WTC11 (cell line): ENCODE data around the gene MYOF. TPM values are rescaled to one million over a fixed set of nuclear protein-coding genes. Genes with fewer than 3 reads are reported as not detected.

Source experiments
- ATAC-seq: fragments of 200-7000 bp; cut with Tn5 transposase; 2 replicates; pipeline ENCODE4 v1.10.0; 2021; ENCODE audit warnings: mild to moderate bottlenecking, moderate library complexity
- CTCF ChIA-PET: fragments of 300-600 bp; sonication (Branson Sonifier 250); formaldehyde crosslinking; loops from one replicate; lab custom pipeline; 2021; ENCODE audit warnings: antibody characterized with exemption; lab: Charles Lee
- POLR2A ChIA-PET: fragments of 350-600 bp; sonication (Branson Sonifier 250); formaldehyde crosslinking; loops from one replicate; lab custom pipeline; 2021; ENCODE audit warnings: antibody characterized with exemption; lab: Charles Lee
- DNase-seq: peaks from one replicate; pipeline ENCODE4 v3.0.0; 2021; ENCODE audit warnings: low spot score
- H3K27ac Mint-ChIP-seq: 2 replicates; pipeline ENCODE4 v1.8.0; 2021; ENCODE audit warnings: mixed read lengths
- H3K27me3 Mint-ChIP-seq: 2 replicates; pipeline ENCODE4 v1.8.0; 2021; ENCODE audit warnings: low read depth, mild to moderate bottlenecking, moderate library complexity, mixed read lengths
- H3K36me3 Mint-ChIP-seq: 2 replicates; pipeline ENCODE4 v1.8.0; 2021; ENCODE audit warnings: mixed read lengths
- H3K4me1 Mint-ChIP-seq: 2 replicates; pipeline ENCODE4 v1.8.0; 2022; ENCODE audit warnings: mixed read lengths
- H3K4me3 Mint-ChIP-seq: 2 replicates; pipeline ENCODE4 v1.8.0; 2021; ENCODE audit warnings: mild to moderate bottlenecking, moderate library complexity, mixed read lengths
- H3K9me3 Mint-ChIP-seq: 2 replicates; pipeline ENCODE4 v1.8.0; 2021; ENCODE audit warnings: mixed read lengths
- ARID4B ChIP-seq: sonication (generic); formaldehyde crosslinking; IDR thresholded peaks from 2 replicates; pipeline ENCODE4 v1.8.0; 2023; ENCODE audit warnings: missing genetic modification reagents, mild to moderate bottlenecking, borderline replicate concordance
- ELF4 ChIP-seq: sonication (generic); formaldehyde crosslinking; IDR thresholded peaks from 2 replicates; pipeline ENCODE4 v1.8.1; 2022; ENCODE audit warnings: low read depth, mild to moderate bottlenecking, moderate library complexity, missing genetic modification reagents
- GABPB1 ChIP-seq: sonication (generic); formaldehyde crosslinking; IDR thresholded peaks from 2 replicates; pipeline ENCODE4 v1.8.1; 2023; ENCODE audit warnings: mild to moderate bottlenecking, missing genetic modification reagents
- HMGA2 ChIP-seq: fragments of 250-450 bp; sonication (Bioruptor Pico); IDR thresholded peaks from 2 replicates; pipeline ENCODE4 v1.4.0; 2021; ENCODE audit warnings: mild to moderate bottlenecking, moderate library complexity
- IRF1 ChIP-seq: sonication (generic); formaldehyde crosslinking; IDR thresholded peaks from 2 replicates; pipeline ENCODE4 v1.8.0; 2023; ENCODE audit warnings: missing genetic modification reagents
- JUN ChIP-seq: sonication (generic); formaldehyde crosslinking; IDR thresholded peaks from 2 replicates; pipeline ENCODE4 v1.8.0; 2023; ENCODE audit warnings: mild to moderate bottlenecking, missing genetic modification reagents
- MYBL2 ChIP-seq: sonication (generic); formaldehyde crosslinking; IDR thresholded peaks from 2 replicates; pipeline ENCODE4 v1.8.1; 2023; ENCODE audit warnings: mild to moderate bottlenecking, moderate library complexity, missing genetic modification reagents
- RORB ChIP-seq: fragments of 250-450 bp; sonication (Bioruptor Pico); IDR thresholded peaks from 2 replicates; pipeline ENCODE4 v1.9.0; 2021; ENCODE audit warnings: mild to moderate bottlenecking
- TP53 ChIP-seq: sonication (generic); formaldehyde crosslinking; IDR thresholded peaks from 2 replicates; pipeline ENCODE4 v1.8.1; 2023; ENCODE audit warnings: mild to moderate bottlenecking, missing genetic modification reagents
- USF1 ChIP-seq: sonication (generic); formaldehyde crosslinking; IDR thresholded peaks from 2 replicates; pipeline ENCODE4 v1.8.0; 2022; ENCODE audit warnings: mild to moderate bottlenecking, missing genetic modification reagents
- ZNF121 ChIP-seq: sonication (generic); formaldehyde crosslinking; IDR thresholded peaks from 2 replicates; pipeline ENCODE4 v1.8.0; 2023; ENCODE audit warnings: missing genetic modification reagents
- total RNA-seq: library from RNA; stranded (reverse); gene quantifications from 3 replicates; pipeline ENCODE4 v1.2.3, GENCODE V29; 2021
- TF ChIP-seq, protein P1 (sequence below): sonication (generic); formaldehyde crosslinking; IDR thresholded peaks from 2 replicates; pipeline ENCODE4 v1.8.0; 2022; ENCODE audit warnings: mild to moderate bottlenecking, missing genetic modification reagents
- TF ChIP-seq, protein P2 (sequence below): fragments of 250-450 bp; sonication (Bioruptor Pico); conservative IDR thresholded peaks from 2 replicates; pipeline ENCODE4 v1.9.0; 2021; ENCODE audit warnings: mild to moderate bottlenecking
- TF ChIP-seq, protein P3 (sequence below): sonication (generic); formaldehyde crosslinking; IDR thresholded peaks from 2 replicates; pipeline ENCODE4 v1.8.1; 2023; ENCODE audit warnings: mild to moderate bottlenecking, missing genetic modification reagents
- TF ChIP-seq, protein P4 (sequence below): sonication (generic); formaldehyde crosslinking; IDR thresholded peaks from 2 replicates; pipeline ENCODE4 v1.8.0; 2023; ENCODE audit warnings: mild to moderate bottlenecking, missing genetic modification reagents

Gene MYOF
- total RNA-seq, 1 experiment from 2014 or later: 1.8 TPM

DNA sequence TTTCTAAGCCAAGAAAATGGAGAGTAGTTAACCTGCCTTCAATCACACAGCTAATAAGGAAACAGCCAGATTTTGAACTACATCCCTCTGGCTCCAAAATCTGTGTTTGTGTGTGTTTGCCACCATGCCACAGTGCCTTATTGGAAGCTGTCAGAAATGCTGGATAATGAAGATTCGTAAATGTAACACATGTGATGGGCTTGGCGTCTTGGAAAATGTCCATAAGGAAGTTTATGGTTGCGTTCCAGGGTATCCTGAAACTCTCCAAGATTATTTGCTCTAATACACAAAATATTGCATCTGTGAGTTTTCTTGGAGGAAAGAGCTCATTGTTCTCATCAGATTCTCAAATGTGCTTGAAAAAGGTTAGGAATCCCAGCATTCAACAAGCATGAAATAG, 22.7 kb downstream of the MYOF start:
- no peaks in the 10 kb centered on the region for H3K36me3 Mint-ChIP-seq
- POLR2A ChIA-PET: no interaction called here

GRCh38 chr10:93458821-93459257, 23.3 kb downstream of the MYOF start:
- H3K4me3 Mint-ChIP-seq: no peak overlapping the region
- no peak for TF ChIP-seq ELF4 (CRISPR knock-in tag)
- TF ChIP-seq ARID4B (CRISPR knock-in tag): no peak
- TF ChIP-seq HMGA2 (CRISPR knock-in tag): no peak
- TF ChIP-seq TP53 (CRISPR knock-in tag): no peak
- TF ChIP-seq, protein P1, sequence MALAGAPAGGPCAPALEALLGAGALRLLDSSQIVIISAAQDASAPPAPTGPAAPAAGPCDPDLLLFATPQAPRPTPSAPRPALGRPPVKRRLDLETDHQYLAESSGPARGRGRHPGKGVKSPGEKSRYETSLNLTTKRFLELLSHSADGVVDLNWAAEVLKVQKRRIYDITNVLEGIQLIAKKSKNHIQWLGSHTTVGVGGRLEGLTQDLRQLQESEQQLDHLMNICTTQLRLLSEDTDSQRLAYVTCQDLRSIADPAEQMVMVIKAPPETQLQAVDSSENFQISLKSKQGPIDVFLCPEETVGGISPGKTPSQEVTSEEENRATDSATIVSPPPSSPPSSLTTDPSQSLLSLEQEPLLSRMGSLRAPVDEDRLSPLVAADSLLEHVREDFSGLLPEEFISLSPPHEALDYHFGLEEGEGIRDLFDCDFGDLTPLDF (CRISPR knock-in tag): no peak
- TF ChIP-seq ZNF121: no peak
- no peak for TF ChIP-seq GABPB1 (CRISPR knock-in tag)
- no peak for TF ChIP-seq RORB (CRISPR knock-in tag)
- TF ChIP-seq USF1 (CRISPR knock-in tag): no peak
- TF ChIP-seq MYBL2: no peak
- no peak for TF ChIP-seq IRF1

More for the DNA sequence above, 22.7 kb downstream of the MYOF start:
- CTCF ChIA-PET: interaction anchor here (0.5 to 2.0 kb wide), 2 partner anchors 23 to 26 kb away, joined by 3 to 12 read pairs; partner anchors contain the start of gene MYOF
- Mint-ChIP-seq H3K27me3 (no peaks in the 10 kb centered on the region), H3K27ac (no peak overlapping the region), H3K4me3 (no peak overlapping the region), H3K9me3 (peaks cover 6% of the 10 kb centered on the region; the same call in 1 of the 2 replicates), H3K4me1 (peaks cover 12% of the 10 kb centered on the region)
- ATAC-seq (no peak), DNase-seq (no peak)
- TF ChIP-seq JUN (CRISPR knock-in tag): no peak
- TF ChIP-seq, protein P2, sequence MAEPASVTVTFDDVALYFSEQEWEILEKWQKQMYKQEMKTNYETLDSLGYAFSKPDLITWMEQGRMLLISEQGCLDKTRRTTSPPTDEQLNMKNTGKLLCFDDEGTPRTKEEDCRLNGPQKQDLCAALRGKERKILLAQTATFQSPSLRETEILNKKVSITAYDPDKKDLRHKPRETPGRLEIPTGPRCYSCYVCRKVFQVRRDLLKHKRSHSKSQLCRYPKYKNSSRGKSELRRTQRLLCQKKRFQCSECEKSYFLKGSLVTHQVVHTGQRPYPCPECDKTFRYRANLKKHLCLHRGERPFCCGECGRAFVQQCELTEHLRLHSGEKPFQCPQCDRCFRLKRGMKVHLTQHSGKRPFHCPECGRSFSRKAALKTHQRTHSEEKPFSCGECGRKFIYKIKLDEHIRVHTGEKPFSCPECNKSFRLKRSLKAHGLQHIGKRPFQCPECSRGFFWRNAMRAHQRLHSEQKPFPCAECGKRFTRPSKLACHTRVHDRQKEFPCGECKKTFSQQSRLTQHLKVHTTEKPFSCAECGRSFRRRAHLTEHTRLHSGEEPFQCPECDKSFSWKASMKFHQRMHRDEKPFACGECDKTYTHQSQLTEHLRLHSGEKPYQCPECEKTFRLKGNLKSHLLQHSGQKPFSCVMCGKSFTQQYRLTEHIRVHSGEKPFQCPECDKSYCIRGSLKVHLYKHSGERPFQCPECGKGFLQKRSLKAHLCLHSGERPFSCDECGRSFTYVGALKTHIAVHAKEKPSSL (CRISPR knock-in tag): no peak
- TF ChIP-seq, protein P3, sequence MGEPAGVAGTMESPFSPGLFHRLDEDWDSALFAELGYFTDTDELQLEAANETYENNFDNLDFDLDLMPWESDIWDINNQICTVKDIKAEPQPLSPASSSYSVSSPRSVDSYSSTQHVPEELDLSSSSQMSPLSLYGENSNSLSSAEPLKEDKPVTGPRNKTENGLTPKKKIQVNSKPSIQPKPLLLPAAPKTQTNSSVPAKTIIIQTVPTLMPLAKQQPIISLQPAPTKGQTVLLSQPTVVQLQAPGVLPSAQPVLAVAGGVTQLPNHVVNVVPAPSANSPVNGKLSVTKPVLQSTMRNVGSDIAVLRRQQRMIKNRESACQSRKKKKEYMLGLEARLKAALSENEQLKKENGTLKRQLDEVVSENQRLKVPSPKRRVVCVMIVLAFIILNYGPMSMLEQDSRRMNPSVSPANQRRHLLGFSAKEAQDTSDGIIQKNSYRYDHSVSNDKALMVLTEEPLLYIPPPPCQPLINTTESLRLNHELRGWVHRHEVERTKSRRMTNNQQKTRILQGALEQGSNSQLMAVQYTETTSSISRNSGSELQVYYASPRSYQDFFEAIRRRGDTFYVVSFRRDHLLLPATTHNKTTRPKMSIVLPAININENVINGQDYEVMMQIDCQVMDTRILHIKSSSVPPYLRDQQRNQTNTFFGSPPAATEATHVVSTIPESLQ (CRISPR knock-in tag): no peak
- TF ChIP-seq, protein P4, sequence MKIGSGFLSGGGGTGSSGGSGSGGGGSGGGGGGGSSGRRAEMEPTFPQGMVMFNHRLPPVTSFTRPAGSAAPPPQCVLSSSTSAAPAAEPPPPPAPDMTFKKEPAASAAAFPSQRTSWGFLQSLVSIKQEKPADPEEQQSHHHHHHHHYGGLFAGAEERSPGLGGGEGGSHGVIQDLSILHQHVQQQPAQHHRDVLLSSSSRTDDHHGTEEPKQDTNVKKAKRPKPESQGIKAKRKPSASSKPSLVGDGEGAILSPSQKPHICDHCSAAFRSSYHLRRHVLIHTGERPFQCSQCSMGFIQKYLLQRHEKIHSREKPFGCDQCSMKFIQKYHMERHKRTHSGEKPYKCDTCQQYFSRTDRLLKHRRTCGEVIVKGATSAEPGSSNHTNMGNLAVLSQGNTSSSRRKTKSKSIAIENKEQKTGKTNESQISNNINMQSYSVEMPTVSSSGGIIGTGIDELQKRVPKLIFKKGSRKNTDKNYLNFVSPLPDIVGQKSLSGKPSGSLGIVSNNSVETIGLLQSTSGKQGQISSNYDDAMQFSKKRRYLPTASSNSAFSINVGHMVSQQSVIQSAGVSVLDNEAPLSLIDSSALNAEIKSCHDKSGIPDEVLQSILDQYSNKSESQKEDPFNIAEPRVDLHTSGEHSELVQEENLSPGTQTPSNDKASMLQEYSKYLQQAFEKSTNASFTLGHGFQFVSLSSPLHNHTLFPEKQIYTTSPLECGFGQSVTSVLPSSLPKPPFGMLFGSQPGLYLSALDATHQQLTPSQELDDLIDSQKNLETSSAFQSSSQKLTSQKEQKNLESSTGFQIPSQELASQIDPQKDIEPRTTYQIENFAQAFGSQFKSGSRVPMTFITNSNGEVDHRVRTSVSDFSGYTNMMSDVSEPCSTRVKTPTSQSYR (CRISPR knock-in tag): no peak

More at GRCh38 chr10:93458821-93459257, 23.3 kb downstream of the MYOF start:
- ATAC-seq: peak; percentile 74
- Mint-ChIP-seq H3K36me3 (no peaks in the 10 kb centered on the region), H3K27me3 (no peaks in the 10 kb centered on the region), H3K27ac (no peak overlapping the region; the same call in 1 of the 2 replicates), H3K9me3 (peaks cover 6% of the 10 kb centered on the region; the same call in 1 of the 2 replicates), H3K4me1 (peaks cover 12% of the 10 kb centered on the region)
- no peak for DNase-seq
- CTCF ChIA-PET: interaction anchor here (0.5 to 2.0 kb wide), 3 partner anchors 23 to 53 kb away, joined by 3 to 12 read pairs (median 3); partner anchors contain the start of gene MYOF
- POLR2A ChIA-PET: no interaction called here
